GM18498 (cell line): Measurements from ENCODE around the gene RBM4.

Source experiments
- ATAC-seq: cut with Tn5 transposase; IDR thresholded peaks from one replicate; pipeline ENCODE4 v1.9.1; 2021; ENCODE audit warnings: mild to moderate bottlenecking, moderate library complexity; ENCODE audit not compliant: unreplicated experiment

The RBM4 gene

GRCh38 chr11:66649903-66650302, 11.4 kb downstream of the RBM4 start:
- ATAC-seq = no peak

- ATAC-seq = no peak
These were observed 12.5 kb downstream of the RBM4 start for GRCh38 chr11:66651016-66651415.

- ATAC-seq = no peak
These were observed 14.1 kb downstream of the RBM4 start for GRCh38 chr11:66652651-66653050.

GRCh38 chr11:66653123-66653522, 14.6 kb downstream of the RBM4 start:
- no peak for ATAC-seq

GRCh38 chr11:66659763-66660162, 21.3 kb downstream of the RBM4 start:
- ATAC-seq = no peak

- no peak for ATAC-seq
These were observed 25.3 kb downstream of the RBM4 start for GRCh38 chr11:66663741-66664296.

- ATAC-seq = no peak
These were observed 26.9 kb downstream of the RBM4 start for GRCh38 chr11:66665369-66665768.

- ATAC-seq = no peak
These were observed 32.3 kb downstream of the RBM4 start for GRCh38 chr11:66670816-66671215.

GRCh38 chr11:66674964-66675602, 36.6 kb downstream of the RBM4 start:
- no peak for ATAC-seq

GRCh38 chr11:66676282-66676919, 37.9 kb downstream of the RBM4 start:
- no peak for ATAC-seq

GRCh38 chr11:66676931-66677598, 38.6 kb downstream of the RBM4 start:
- no peak for ATAC-seq

GRCh38 chr11:66677599-66678375, 39.3 kb downstream of the RBM4 start, which contains the start of gene RBM4B:
RBM4B (minus strand) TSS chr11:66677887; CDS start chr11:66677079, 808 bp downstream.
- peak; percentile 90 for ATAC-seq

GRCh38 chr11:66680966-66681645, 42.6 kb downstream of the RBM4 start:
- no peak for ATAC-seq

GRCh38 chr11:66683877-66684276, 45.4 kb downstream of the RBM4 start:
- no peak for ATAC-seq

- ATAC-seq = no peak
These were observed 46.1 kb downstream of the RBM4 start for GRCh38 chr11:66684635-66685034.

GRCh38 chr11:66685276-66686099, 47.0 kb downstream of the RBM4 start:
- no peak for ATAC-seq

- ATAC-seq = no peak
These were observed 47.7 kb downstream of the RBM4 start for GRCh38 chr11:66686100-66686785.

GRCh38 chr11:66686801-66687750, 48.6 kb downstream of the RBM4 start:
- ATAC-seq = no peak
